NOMO-1 treated with dmso at 0.1 percent for 144 hours (cell line): ENCODE data around the gene PLXNA3.

ENCODE experiments used
- DNase-seq: peaks from one replicate; lab custom pipeline; 2025; ENCODE audit not compliant: unreplicated experiment; lab: John Stamatoyannopoulos, UW

Gene PLXNA3

GRCh38 chrX:154525606-154526490 is 67.8 kb downstream of the PLXNA3 start:
- DNase-seq = no peak

GRCh38 chrX:154526901-154527675 is 69.0 kb downstream of the PLXNA3 start:
- DNase-seq = peak; percentile 36
